HG03521 (cell line): ENCODE measurements around the gene NGEF.
"Not testable (repeated sequence)": the region's sequence is repeated elsewhere in the genome, so short reads cannot be mapped to it uniquely, and the experiment has no call there.

Source experiments
- ATAC-seq: cut with Tn5 transposase; IDR thresholded peaks from one replicate; pipeline ENCODE4 v1.9.1; 2021; ENCODE audit warnings: mild to moderate bottlenecking, moderate library complexity; ENCODE audit not compliant: unreplicated experiment

Gene NGEF

DNA sequence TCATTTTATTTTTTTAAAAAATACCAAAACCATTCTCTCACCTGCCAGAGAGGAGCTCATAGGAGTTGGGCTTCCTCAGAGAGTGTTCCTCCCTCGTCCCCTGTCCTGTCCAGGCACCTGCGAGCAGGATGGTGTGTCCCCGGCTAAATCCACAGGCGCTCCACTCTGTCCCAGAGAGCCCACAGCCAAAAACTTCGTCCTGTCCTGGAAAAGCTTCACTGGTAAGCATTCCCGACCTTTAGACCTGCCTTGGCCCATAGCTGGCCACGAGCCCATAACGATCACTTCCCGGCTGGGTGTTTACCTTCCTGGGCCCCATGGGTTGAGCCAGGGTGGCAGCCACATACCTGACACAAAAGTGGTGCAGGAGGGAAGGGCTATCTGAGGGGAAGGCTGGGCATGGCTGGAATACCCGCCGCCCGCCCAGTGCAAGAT, at the start of gene NGEF:
Gene NGEF (minus strand): TSS at position 230 of the 435 bp plus-strand sequence. CDS start 38,366 bp downstream, outside the sequence.
- no peak for ATAC-seq

DNA sequence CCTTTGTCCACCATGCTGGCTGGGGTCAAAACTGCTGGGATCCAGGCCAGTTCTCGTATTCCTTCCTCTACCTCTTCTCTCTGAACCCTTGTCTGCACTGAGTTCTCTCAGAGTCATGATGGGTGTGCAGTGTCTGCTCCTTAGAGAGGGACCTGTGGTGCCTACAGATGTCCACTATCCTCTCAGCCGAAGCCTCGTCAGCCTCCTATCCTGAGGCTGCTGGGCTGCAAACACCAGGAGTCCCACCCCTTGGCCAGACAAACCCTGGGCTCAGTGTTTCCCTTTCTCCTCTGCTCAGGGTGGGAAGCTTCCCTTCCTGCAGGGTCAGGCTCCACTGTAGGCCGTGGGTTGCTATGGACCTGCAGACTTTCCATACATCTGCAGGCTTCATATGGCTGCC, 49.4 kb upstream of the NGEF start:
- ATAC-seq, result no peak

GRCh38 chr2:233061591-233062450, 48.8 kb upstream of the NGEF start:
- peak; percentile 35 for ATAC-seq

DNA sequence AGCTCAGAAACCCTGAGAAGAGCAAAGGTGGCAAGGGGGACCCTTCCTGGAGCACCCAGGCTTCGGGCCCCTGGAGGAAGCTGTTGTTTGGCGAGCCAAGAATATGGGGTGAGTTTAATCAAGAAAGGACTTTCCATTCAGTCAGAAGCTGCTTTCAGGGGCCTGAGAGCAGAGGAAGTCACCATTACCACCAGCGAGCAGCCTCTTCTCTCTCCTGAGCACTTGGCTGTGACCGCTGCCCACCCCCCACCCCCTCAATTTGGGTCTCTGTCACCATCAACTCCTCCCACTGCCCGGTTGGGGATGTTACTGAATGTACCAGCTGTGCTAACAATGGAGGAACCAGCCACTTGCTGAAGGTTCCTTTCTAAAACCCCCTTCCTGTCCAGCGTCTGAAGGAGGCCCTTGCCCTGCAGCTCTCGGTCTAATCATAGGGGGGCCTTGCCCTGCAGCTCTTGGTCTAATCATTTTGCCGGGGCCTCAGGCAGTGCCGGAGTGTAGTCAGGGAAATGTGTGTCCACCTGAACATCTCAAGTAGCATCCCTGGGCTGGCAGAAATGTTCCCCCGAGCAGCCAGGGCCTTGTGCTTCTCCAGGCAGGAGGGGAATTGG, 48.0 kb upstream of the NGEF start:
- peak; percentile 16 for ATAC-seq

- ATAC-seq, result no peak
Observed at GRCh38 chr2:233060501-233060979, 47.5 kb upstream of the NGEF start.

DNA sequence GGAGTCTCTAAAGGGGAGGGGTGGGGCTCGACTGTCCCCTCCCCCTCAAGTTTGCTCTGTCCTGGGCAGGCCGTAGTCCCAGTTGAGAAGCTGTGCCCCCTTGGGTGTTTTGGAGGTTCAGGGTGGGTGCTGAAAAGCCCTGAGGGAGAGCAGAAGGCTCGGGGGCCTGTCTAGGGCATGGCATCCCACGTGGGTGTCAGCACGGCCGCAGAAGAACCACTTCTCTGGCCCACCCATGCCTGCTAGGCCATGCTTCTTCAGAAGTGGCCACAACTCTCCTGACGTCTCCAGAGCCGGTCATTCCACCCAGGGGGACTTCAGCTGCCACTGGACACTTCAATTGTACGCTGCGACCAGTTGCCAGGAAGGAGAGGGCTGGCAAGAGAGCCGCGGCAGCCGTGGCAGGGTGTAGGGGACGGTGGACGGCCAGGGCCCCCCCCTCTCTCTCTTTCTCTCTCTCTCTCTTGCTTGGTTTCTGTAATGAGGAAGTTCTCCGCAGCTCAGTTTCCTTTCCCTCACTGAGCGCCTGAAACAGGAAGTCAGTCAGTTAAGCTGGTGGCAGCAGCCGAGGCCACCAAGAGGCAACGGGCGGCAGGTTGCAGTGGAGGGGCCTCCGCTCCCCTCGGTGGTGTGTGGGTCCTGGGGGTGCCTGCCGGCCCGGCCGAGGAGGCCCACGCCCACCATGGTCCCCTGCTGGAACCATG, 46.9 kb upstream of the NGEF start, which contains the start of gene INPP5D:
Gene INPP5D (plus strand): TSS at position 546 of the 704 bp plus-strand sequence. CDS start 137 bp downstream, at position 683.
- peak; percentile 40 for ATAC-seq

DNA sequence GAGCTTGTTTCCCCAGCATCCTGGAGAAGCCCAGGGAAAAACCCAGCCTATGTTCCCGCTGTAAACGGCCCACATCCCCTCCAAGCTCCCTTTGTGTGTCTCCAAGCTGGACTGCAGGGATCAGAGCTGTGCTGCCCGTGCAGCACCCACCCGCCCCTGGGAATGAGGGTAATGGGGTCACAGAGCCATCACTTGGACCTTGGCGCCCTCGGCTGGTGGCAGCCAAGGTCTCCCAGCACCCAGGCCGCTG, 46.4 kb upstream of the NGEF start:
- ATAC-seq, result no peak

DNA sequence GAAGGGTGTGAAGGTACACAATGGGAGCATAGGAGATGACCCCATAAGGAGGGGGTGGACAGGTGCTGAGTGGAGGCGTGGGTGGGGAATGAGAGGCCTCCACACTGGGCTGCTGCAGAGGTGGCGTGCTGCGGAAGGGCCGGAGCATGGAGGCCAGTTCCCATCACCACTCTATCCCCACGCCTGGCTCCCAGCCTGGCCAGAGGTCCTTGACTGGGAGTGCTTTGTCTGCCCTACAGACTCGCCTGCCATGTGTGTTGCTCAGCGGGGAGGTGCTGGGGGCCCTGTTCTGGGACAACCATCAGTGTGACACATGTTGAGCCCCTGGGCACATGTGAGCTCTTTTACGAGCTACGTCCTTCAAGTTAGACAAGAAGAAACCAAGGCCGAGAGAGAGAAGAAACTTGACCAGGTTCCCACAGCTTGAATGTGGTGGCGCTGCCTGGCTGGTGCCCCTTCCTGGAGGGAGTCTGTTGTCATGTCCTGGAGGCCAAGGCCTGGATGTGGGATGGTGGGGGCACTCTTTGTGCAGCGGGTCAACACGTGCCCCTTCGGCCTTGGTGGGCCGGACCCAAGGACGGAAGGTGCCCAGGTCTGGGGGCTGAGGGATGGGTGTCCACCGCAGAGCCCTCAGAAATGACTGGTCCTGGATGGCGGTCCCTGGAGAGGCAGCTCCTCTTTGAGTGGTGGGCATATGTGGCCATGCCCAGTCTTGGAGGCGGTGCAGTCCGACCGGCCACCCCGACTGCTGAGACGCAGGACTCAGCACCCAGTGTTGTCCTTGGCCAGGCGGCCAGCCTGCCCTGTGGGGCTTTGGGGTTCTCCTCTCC, 45.9 kb upstream of the NGEF start:
- ATAC-seq, result no peak

DNA sequence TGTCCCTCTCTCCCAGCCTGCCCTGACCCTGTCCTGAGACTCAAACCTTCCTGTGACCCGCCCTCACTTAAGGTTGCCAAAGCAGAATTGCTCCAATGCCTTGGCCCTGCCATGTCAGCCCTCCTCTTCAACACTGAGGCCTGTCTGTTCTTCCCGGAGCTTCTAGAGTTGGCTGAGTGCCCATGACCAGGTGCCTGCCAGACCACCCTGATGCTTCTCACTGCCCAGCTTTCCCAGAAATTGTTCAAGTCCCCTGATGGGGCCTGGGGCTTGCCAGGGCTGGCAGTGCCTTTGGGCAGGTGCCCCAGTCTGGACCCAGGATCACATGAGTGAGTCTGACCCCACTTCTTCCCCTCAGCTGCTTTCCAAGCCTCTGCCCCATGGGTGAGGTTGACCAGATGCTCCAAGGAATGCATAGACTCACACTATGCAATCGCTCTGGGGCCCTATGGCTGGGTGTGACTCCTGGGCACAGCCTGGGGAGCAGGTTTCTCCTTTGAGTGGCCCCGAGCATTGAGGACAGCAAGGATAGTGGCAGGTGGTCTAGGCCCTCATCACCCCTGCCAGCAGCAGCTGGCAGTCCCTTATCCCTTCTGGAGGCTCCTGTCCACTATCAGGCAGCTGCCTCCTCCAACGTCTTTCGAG, 44.0 kb upstream of the NGEF start:
- no peak for ATAC-seq

DNA sequence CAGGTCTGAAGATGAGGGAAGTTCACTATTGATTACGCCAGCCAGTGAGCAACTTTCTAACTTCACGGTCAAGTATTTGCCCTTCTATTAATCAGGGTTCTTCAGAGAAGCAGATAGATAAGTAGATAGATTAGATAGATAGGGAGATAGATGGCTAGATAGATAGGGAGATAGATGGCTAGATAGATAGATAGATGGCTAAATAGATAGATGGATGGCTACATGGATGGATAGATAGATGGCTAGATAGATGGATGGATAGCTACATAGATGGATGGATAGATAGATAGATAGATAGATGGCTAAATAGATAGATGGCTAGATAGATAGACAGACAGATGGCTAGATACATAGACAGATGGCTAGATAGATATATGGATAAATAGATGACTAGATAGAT, 42.3 kb upstream of the NGEF start:
- no peak for ATAC-seq

DNA sequence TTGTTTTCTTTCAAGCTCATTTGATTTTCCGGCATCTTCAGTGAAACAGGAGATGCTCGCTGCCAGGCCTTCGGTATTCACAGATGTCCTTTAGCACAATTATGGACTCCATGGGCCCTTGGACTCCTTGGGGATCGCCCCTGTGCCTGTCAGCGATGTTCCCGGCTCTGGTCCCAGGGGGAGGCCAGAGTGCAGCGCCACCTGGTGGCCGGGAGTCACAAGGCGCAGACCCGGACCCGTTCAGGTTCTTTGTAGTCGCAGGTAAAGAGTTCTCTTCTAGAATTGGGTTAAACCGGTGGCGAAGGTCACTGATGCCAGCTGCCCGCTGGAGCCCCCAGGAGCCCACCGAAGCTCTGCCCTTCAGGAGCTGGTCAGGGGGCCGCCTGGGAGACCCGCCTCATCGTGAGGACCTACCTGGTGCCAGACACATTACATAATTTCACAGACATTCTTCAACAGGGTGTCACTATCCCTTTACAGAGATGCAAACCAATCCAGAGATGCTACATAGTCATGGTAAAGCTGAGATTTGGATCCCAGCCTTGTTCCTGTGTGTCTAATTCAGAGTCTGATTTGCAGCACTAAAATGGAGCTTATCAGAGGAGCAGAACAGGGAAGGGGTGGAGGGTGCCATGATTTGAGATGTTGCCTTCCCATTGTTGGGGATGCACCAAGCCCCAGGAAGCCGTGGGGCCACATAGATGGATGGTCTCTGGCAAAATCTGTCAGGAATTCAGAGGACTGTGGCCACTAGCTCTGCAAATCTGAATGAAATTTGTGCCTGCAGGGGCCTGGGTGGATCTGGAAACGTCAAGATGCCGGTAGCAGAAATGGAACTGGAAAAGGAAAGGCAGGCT, 41.1 kb upstream of the NGEF start:
- no peak for ATAC-seq

GRCh38 chr2:233052517-233052916, 39.5 kb upstream of the NGEF start:
- not testable (repeated sequence) for ATAC-seq

DNA sequence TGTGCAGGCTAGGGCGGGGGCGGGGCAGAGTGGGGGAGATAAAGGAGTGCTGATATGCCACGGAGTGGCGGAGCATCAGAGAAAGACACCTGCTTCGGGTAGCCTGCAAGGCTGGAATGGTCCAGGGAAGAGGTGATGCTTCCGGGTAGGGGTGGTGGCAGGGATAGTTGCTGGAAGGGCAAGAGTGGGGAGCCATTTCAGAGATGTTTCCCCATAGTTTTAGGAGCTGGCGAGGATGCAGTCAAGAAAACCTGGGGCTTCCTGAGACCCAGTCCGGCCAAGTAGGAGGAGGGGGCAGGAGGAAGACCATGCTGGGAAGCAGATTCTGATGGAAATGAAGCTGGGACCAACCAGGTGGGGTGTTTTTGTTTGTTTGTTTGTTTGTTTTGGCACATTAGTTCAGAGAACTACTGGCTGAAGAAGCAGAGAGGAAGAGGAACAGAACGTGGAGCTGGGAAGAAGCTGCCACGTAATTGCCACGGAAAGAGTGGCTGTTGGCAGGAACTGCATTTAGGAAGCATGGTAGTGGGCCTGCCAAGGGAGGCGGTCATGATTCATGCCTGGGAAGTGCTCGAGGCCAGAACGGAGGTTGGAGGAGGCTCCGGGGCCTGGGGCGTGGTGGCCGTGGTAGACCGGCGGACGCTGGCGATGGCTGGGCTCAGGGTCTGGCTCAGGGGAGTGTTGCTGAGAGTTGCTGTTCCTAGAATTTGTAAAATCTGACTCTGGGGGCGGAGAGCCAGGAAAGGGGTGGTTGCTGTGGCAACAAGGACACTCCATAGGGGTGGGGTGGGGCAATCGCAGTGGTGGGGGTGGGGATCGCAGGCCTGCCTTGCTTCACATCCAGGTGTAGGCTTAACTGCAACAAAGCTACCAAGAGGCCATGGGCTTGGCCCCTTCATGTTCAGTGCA, 38.4 kb upstream of the NGEF start:
- no peak for ATAC-seq

DNA sequence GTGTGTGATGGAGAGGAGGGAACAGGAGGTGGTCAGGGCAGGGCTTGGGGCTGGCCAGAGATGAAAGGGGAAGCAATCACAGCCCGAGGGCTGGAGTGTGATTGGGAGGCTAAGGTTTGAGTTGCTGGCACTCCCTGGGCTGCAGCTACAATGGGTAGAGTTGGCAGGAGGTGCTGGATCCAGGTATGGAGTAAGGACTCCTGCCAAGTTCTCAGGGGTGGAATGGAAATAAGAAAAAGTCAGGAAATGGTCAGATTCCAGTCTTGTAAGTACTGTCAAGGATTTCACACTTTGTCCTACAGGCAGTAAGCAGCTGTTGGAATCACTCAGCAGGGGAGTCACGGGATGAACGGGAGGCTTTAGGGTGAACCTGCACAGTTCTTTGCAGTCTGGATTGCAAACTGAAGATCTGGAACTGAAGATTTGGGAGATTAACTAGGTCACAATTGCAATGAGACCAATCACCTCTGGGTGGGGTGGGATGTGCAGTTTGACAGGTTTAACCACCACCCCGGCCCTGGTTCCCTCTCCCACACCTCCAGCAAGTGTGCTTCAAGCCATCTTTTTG, 36.2 kb upstream of the NGEF start:
- ATAC-seq, result no peak

GRCh38 chr2:233048569-233049193, 35.6 kb upstream of the NGEF start:
- ATAC-seq, result no peak

GRCh38 chr2:233047667-233048066, 34.6 kb upstream of the NGEF start:
- ATAC-seq, result no peak

- ATAC-seq, result no peak
Observed at GRCh38 chr2:233047206-233047605, 34.1 kb upstream of the NGEF start.
